WTC11 (cell line): Measurements from ENCODE around the gene KBTBD13. TPM values are rescaled to one million over a fixed set of nuclear protein-coding genes. Genes with fewer than 3 reads are reported as not detected.

ENCODE experiments used
- ATAC-seq: fragments of 200-7000 bp; cut with Tn5 transposase; 2 replicates; pipeline ENCODE4 v1.10.0; 2021; ENCODE audit warnings: mild to moderate bottlenecking, moderate library complexity
- CTCF ChIA-PET: fragments of 300-600 bp; sonication (Branson Sonifier 250); formaldehyde crosslinking; loops from one replicate; lab custom pipeline; 2021; ENCODE audit warnings: antibody characterized with exemption; lab: Charles Lee
- POLR2A ChIA-PET: fragments of 350-600 bp; sonication (Branson Sonifier 250); formaldehyde crosslinking; loops from one replicate; lab custom pipeline; 2021; ENCODE audit warnings: antibody characterized with exemption; lab: Charles Lee
- DNase-seq: peaks from one replicate; pipeline ENCODE4 v3.0.0; 2021; ENCODE audit warnings: low spot score
- H3K27ac Mint-ChIP-seq: 2 replicates; pipeline ENCODE4 v1.8.0; 2021; ENCODE audit warnings: mixed read lengths
- H3K27me3 Mint-ChIP-seq: 2 replicates; pipeline ENCODE4 v1.8.0; 2021; ENCODE audit warnings: low read depth, mild to moderate bottlenecking, moderate library complexity, mixed read lengths
- H3K36me3 Mint-ChIP-seq: 2 replicates; pipeline ENCODE4 v1.8.0; 2021; ENCODE audit warnings: mixed read lengths
- H3K4me1 Mint-ChIP-seq: 2 replicates; pipeline ENCODE4 v1.8.0; 2022; ENCODE audit warnings: mixed read lengths
- H3K4me3 Mint-ChIP-seq: 2 replicates; pipeline ENCODE4 v1.8.0; 2021; ENCODE audit warnings: mild to moderate bottlenecking, moderate library complexity, mixed read lengths
- H3K9me3 Mint-ChIP-seq: 2 replicates; pipeline ENCODE4 v1.8.0; 2021; ENCODE audit warnings: mixed read lengths
- AR ChIP-seq: fragments of 250-450 bp; sonication (Bioruptor Pico); IDR thresholded peaks from 2 replicates; pipeline ENCODE4 v1.9.0; 2021; ENCODE audit warnings: mild to moderate bottlenecking
- ELF4 ChIP-seq: sonication (generic); formaldehyde crosslinking; IDR thresholded peaks from 2 replicates; pipeline ENCODE4 v1.8.1; 2022; ENCODE audit warnings: low read depth, mild to moderate bottlenecking, moderate library complexity, missing genetic modification reagents
- FOXP1 ChIP-seq: sonication (generic); formaldehyde crosslinking; IDR thresholded peaks from 2 replicates; pipeline ENCODE4 v1.8.0; 2022; ENCODE audit warnings: missing genetic modification reagents, mild to moderate bottlenecking, moderate library complexity, borderline replicate concordance
- GRHL2 ChIP-seq: fragments of 250-450 bp; sonication (Bioruptor Pico); IDR thresholded peaks from 2 replicates; pipeline ENCODE4 v1.8.0; 2022; ENCODE audit warnings: mild to moderate bottlenecking, moderate library complexity; ENCODE audit not compliant: insufficient replicate concordance, severe bottlenecking
- JUN ChIP-seq: sonication (generic); formaldehyde crosslinking; IDR thresholded peaks from 2 replicates; pipeline ENCODE4 v1.8.0; 2023; ENCODE audit warnings: mild to moderate bottlenecking, missing genetic modification reagents
- MAX ChIP-seq: sonication (generic); formaldehyde crosslinking; IDR thresholded peaks from 2 replicates; pipeline ENCODE4 v1.8.0; 2022; ENCODE audit warnings: mild to moderate bottlenecking, missing genetic modification reagents
- NFYB ChIP-seq: sonication (generic); formaldehyde crosslinking; conservative IDR thresholded peaks from 2 replicates; pipeline ENCODE4 v1.8.0; 2022; ENCODE audit warnings: low read depth, missing genetic modification reagents
- PRDM15 ChIP-seq: sonication (generic); formaldehyde crosslinking; IDR thresholded peaks from 2 replicates; pipeline ENCODE4 v1.8.0; 2022; ENCODE audit warnings: missing genetic modification reagents
- SP1 ChIP-seq: sonication (generic); formaldehyde crosslinking; conservative IDR thresholded peaks from 2 replicates; pipeline ENCODE4 v1.8.1; 2022; ENCODE audit warnings: missing genetic modification reagents
- USF1 ChIP-seq: sonication (generic); formaldehyde crosslinking; IDR thresholded peaks from 2 replicates; pipeline ENCODE4 v1.8.0; 2022; ENCODE audit warnings: mild to moderate bottlenecking, missing genetic modification reagents
- USF2 ChIP-seq: sonication (generic); formaldehyde crosslinking; IDR thresholded peaks from 2 replicates; pipeline ENCODE4 v1.8.1; 2023; ENCODE audit warnings: mild to moderate bottlenecking, missing genetic modification reagents, moderate library complexity
- ZNF317 ChIP-seq: sonication (generic); formaldehyde crosslinking; IDR thresholded peaks from 2 replicates; pipeline ENCODE4 v1.8.1; 2023; ENCODE audit warnings: low read depth, mild to moderate bottlenecking, moderate library complexity, missing genetic modification reagents, borderline replicate concordance
- ZNF416 ChIP-seq: fragments of 250-450 bp; sonication (Bioruptor Pico); IDR thresholded peaks from 2 replicates; pipeline ENCODE4 v1.9.0; 2021; ENCODE audit warnings: mild to moderate bottlenecking, inconsistent platforms
- ZNF425 ChIP-seq: fragments of 250-450 bp; sonication (Bioruptor Pico); conservative IDR thresholded peaks from 2 replicates; pipeline ENCODE4 v1.9.0; 2021; ENCODE audit warnings: mild to moderate bottlenecking
- total RNA-seq: library from RNA; stranded (reverse); gene quantifications from 3 replicates; pipeline ENCODE4 v1.2.3, GENCODE V29; 2021

Gene KBTBD13
- total RNA-seq, 1 experiment from 2014 or later, result not detected

- H3K27ac Mint-ChIP-seq, result no peak overlapping the region
- TF ChIP-seq AR (CRISPR knock-in tag), result no peak
- no peak for TF ChIP-seq SP1 (CRISPR knock-in tag)
- TF ChIP-seq ZNF317 (CRISPR knock-in tag), result no peak
- TF ChIP-seq ELF4 (CRISPR knock-in tag), result no peak
- no peak for TF ChIP-seq ZNF416 (CRISPR knock-in tag)
- TF ChIP-seq ZNF425 (CRISPR knock-in tag), result no peak
- no peak for TF ChIP-seq JUN (CRISPR knock-in tag)
- H3K9me3 Mint-ChIP-seq, result no peaks in the 10 kb centered on the region
- H3K27me3 Mint-ChIP-seq, result peaks cover 4% of the 10 kb centered on the region; the same call in 1 of the 2 replicates
- peaks cover 11% of the 10 kb centered on the region; the same call in 1 of the 2 replicates for H3K4me1 Mint-ChIP-seq
- ATAC-seq (no peak), DNase-seq (no peak)
- POLR2A ChIA-PET, result no interaction called here
- H3K36me3 Mint-ChIP-seq, result no peaks in the 10 kb centered on the region
- CTCF ChIA-PET, result interaction anchor here (1.5 to 2.1 kb wide), 3 partner anchors 14 to 54 kb away, joined by 4 to 19 read pairs (median 12); no protein-coding TSS in a partner anchor
- no peak overlapping the region for H3K4me3 Mint-ChIP-seq
Measured at GRCh38 chr15:65048241-65048640, 28.3 kb upstream of the KBTBD13 start.

- CTCF ChIA-PET, result interaction anchor here (0.6 to 2.1 kb wide), 6 partner anchors 17 to 136 kb away, joined by 3 to 19 read pairs (median 5); partner anchors contain the start of gene CLPX
- peaks cover 11% of the 10 kb centered on the region; the same call in 1 of the 2 replicates for H3K4me1 Mint-ChIP-seq
- peak overlapping the region; percentile 48 for H3K4me3 Mint-ChIP-seq
- no peaks in the 10 kb centered on the region for H3K9me3 Mint-ChIP-seq
- POLR2A ChIA-PET, result interaction anchor here (0.6 kb wide), 1 partner anchor 36 kb away, joined by 3 read pairs; no protein-coding TSS in a partner anchor
- H3K27me3 Mint-ChIP-seq, result peaks cover 4% of the 10 kb centered on the region; the same call in 1 of the 2 replicates
- H3K36me3 Mint-ChIP-seq, result no peaks in the 10 kb centered on the region
- TF ChIP-seq NFYB (CRISPR knock-in tag) (peak; percentile 91), PRDM15 (peak; percentile 82), USF1 (CRISPR knock-in tag) (peak; percentile 94), GRHL2 (CRISPR knock-in tag) (no peak), FOXP1 (CRISPR knock-in tag) (no peak), MAX (CRISPR knock-in tag) (peak; percentile 50; the same call in 1 of the 2 replicates), USF2 (CRISPR knock-in tag) (peak; percentile 93)
- H3K27ac Mint-ChIP-seq, result no peak overlapping the region
- DNase-seq (peak; percentile 91), ATAC-seq (peak; percentile 97)
Measured at GRCh38 chr15:65049418-65049840, 27.1 kb upstream of the KBTBD13 start.
